Measurements from ENCODE around the gene ADISSP. TPM values are rescaled to one million over a fixed set of nuclear protein-coding genes. Genes with fewer than 3 reads are reported as not detected.

ADISSP gene
- total RNA-seq, 1 experiment from 2014 or later, result 99.4 TPM

DNA sequence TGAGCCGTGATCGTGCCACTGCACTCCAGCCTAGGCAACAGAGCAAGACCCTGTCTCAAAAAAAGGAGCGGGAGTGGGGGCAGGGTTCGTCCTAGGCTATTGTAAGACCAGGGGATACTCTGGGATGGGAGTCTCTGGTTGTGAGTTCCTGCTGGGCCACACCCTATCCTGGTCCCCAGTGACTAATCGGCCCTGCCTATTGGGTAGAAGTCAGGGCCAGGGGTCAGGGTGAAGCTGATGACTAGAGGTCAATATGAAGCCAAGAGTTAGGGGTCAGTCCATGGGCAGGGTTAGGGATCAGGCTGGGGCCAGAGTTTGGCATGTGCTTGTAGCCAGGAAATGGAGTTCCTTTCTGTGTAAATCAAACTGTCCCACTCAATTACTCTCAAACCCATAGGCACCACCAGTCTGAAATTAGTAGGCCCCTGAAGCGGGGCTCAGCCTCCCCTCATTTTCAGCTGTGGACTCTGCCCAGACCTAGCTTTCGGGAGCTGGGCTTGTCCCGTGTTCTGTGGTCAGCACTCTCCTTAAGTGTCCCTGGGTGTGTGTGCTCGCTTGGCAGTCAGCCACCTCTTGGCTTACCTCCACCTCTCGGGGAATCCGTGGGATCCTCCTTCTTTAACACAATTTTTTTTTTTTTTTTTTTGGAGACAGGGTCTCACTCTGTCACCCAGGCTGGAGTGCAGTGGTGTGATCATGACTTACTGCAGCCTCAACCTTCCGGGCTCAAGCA lies 33.3 kb downstream of the ADISSP start (continued):
- TF ChIP-seq, protein P1, sequence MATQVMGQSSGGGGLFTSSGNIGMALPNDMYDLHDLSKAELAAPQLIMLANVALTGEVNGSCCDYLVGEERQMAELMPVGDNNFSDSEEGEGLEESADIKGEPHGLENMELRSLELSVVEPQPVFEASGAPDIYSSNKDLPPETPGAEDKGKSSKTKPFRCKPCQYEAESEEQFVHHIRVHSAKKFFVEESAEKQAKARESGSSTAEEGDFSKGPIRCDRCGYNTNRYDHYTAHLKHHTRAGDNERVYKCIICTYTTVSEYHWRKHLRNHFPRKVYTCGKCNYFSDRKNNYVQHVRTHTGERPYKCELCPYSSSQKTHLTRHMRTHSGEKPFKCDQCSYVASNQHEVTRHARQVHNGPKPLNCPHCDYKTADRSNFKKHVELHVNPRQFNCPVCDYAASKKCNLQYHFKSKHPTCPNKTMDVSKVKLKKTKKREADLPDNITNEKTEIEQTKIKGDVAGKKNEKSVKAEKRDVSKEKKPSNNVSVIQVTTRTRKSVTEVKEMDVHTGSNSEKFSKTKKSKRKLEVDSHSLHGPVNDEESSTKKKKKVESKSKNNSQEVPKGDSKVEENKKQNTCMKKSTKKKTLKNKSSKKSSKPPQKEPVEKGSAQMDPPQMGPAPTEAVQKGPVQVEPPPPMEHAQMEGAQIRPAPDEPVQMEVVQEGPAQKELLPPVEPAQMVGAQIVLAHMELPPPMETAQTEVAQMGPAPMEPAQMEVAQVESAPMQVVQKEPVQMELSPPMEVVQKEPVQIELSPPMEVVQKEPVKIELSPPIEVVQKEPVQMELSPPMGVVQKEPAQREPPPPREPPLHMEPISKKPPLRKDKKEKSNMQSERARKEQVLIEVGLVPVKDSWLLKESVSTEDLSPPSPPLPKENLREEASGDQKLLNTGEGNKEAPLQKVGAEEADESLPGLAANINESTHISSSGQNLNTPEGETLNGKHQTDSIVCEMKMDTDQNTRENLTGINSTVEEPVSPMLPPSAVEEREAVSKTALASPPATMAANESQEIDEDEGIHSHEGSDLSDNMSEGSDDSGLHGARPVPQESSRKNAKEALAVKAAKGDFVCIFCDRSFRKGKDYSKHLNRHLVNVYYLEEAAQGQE (IDR thresholded peaks at IDR 0.05; ENCODE audit: low read depth), result no peak
- TF ChIP-seq ELF1 (IDR thresholded peaks at IDR 0.05; ENCODE audit: borderline replicate concordance, low read depth) (no peak), ZNF274 (IDR thresholded peaks at IDR 0.05; ENCODE audit: low read depth, low read length) (no peak)
- TF ChIP-seq, protein P2, sequence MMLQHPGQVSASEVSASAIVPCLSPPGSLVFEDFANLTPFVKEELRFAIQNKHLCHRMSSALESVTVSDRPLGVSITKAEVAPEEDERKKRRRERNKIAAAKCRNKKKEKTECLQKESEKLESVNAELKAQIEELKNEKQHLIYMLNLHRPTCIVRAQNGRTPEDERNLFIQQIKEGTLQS (IDR thresholded peaks at IDR 0.05), result no peak
- TF ChIP-seq, protein P3, sequence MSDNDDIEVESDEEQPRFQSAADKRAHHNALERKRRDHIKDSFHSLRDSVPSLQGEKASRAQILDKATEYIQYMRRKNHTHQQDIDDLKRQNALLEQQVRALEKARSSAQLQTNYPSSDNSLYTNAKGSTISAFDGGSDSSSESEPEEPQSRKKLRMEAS (IDR thresholded peaks at IDR 0.05), result no peak

DNA sequence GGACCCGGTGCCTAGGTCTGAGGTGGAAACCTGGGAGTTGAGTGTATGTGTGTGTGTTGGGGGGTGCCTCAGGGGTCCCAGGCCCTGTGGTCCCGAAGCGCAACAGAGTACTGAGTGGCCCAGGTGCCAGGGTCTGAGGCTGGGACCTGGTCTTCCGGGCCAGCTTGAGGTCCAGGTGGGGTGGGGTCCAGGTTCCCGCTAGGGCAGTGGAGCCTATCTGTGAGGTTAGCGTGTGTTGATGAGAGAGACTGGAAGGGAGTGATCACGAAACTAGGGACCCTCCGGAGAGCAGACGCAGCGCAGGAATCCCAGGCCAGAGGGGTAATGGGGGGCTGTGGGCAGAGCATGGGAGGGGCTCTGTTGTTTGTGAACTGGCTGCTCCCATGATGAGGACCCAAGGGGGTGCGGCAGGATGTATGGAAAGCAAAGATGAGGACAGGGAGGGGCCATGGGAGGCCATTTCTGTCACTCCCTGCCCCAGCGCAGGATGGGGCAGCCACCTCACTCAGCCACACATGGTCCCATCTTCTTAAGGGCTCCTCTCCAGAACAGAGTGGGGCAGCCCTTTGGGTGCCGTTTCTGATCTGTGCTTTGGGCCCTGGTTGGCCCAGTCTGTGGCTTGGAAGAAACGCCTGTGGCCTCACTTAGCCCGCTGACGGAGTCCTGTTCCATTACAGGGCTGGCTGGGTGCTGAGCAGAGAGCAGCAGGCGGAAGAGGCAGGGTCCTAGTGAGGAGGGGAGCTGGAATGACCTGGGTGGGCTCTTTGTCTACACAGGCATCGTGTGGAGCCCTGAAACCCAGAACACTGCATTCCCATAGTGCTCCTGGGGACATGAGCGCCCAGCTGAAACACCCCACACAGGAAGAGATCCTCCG lies 34.2 kb downstream of the ADISSP start:
- CTCF ChIA-PET, result no interaction called here
- RAD21 ChIA-PET (ENCODE audit: low non-redundant PET in 1 of 2, low total read pairs in 2 of 2, uncharacterized antibody in 2 of 2, unreplicated experiment in 2 of 2), result no interaction called here
- H3K36me3 ChIP-seq (ENCODE audit: control insufficient read depth in 1 of 2, insufficient read depth in 2 of 2, low read length in 2 of 2), result no peaks in the 10 kb centered on the region
- no TSS peak for BruUV-seq (replicated peaks)
- POLR2A ChIA-PET, result interaction anchor here (1.0 kb wide), 1 partner anchor 32 kb away, joined by 4 read pairs; no protein-coding TSS in a partner anchor
- intact Hi-C loops (cut with micrococcal nuclease), result no loop called here
- no peak for TF ChIP-seq ZFX (IDR thresholded peaks at IDR 0.05)
- TF ChIP-seq, protein P1 (IDR thresholded peaks at IDR 0.05; ENCODE audit: low read depth), result no peak
- H3K9me2 ChIP-seq (ENCODE audit: insufficient read depth), result no peaks in the 10 kb centered on the region
- H3K27me3 ChIP-seq (ENCODE audit: insufficient read depth, low read length), result no peaks in the 10 kb centered on the region
- no peak overlapping the region for H3K9ac ChIP-seq (ENCODE audit: low read length)
- peaks cover 7 to 19% of the 10 kb centered on the region in 2 experiments for H3K4me1 ChIP-seq (ENCODE audit: control insufficient read depth in 1 of 2, insufficient read depth in 2 of 2, low read length in 2 of 2)
- H3K79me2 ChIP-seq (ENCODE audit: insufficient read depth, low read length), result no peaks in the 10 kb centered on the region
- peak overlapping the region; percentile 35; the same call in 1 of the 2 replicates for H3K4me2 ChIP-seq (ENCODE audit: low read length)
- no peaks in the 10 kb centered on the region for H3K9me3 ChIP-seq (ENCODE audit: control insufficient read depth in 1 of 2, insufficient read depth in 1 of 2, low read depth in 1 of 2, low read length in 2 of 2)
- H3K27ac ChIP-seq (ENCODE audit: low read depth, low read length), result no peak overlapping the region
- ATAC-seq (no peak), DNase-seq (ENCODE audit: low read depth, low spot score) (no peak)
- no peak overlapping the region for H2AFZ ChIP-seq (ENCODE audit: low read depth, low read length, poor library complexity, severe bottlenecking)
- no peaks in the 10 kb centered on the region for H4K20me1 ChIP-seq (ENCODE audit: insufficient read depth)
- H3K4me3 ChIP-seq (replicated peaks in 1 of 2; ENCODE audit: low read depth in 1 of 2, low read length in 2 of 2), result no peak overlapping the region

All from HCT116 (cell line).